Activated CD4-positive, alpha-beta memory T cell treated with anti-CD3 and anti-CD28 coated beads, Interleukin-2, amount 10 ng/mL, durations not matched to agents 7 days and 5 days (primary cell): ENCODE measurements around the gene RPS6KB2. TPM values are rescaled to one million over a fixed set of nuclear protein-coding genes. Genes with fewer than 3 reads are reported as not detected.
"Not testable (repeated sequence)": the region's sequence is repeated elsewhere in the genome, so short reads cannot be mapped to it uniquely, and the experiment has no call there.

Experiments used
- CTCF ChIA-PET: fragments of 350-600 bp; sonication (Branson Sonifier 250); formaldehyde crosslinking; loops from one replicate; lab custom pipeline; 2021; ENCODE audit warnings: antibody characterized with exemption, inconsistent platforms; lab: Charles Lee
- POLR2A ChIA-PET: fragments of 350-600 bp; sonication (Branson Sonifier 250); formaldehyde crosslinking; loops from one replicate; lab custom pipeline; 2021; ENCODE audit warnings: antibody characterized with exemption; lab: Charles Lee
- DNase-seq: peaks from one replicate; pipeline ENCODE4 v3.0.0-alpha.2; 2020
- H3K27ac Mint-ChIP-seq: one replicate; pipeline ENCODE4 v1.8.0; 2021; ENCODE audit warnings: mild to moderate bottlenecking, mixed read lengths
- H3K27me3 Mint-ChIP-seq: one replicate; pipeline ENCODE4 v1.8.0; 2021; ENCODE audit warnings: mixed read lengths
- H3K36me3 Mint-ChIP-seq: one replicate; pipeline ENCODE4 v1.8.0; 2021; ENCODE audit warnings: low read depth, mixed read lengths
- H3K4me1 Mint-ChIP-seq: one replicate; pipeline ENCODE4 v1.8.0; 2021; ENCODE audit warnings: mixed read lengths
- H3K4me3 Mint-ChIP-seq: one replicate; pipeline ENCODE4 v1.8.0; 2021; ENCODE audit warnings: mild to moderate bottlenecking, mixed read lengths
- H3K9me3 Mint-ChIP-seq: one replicate; pipeline ENCODE4 v1.8.0; 2021; ENCODE audit warnings: mixed read lengths
- total RNA-seq, 2 experiments: library from RNA; stranded (reverse); gene quantifications; one replicate each; pipeline ENCODE4 v1.2.3, GENCODE V29; 2021

RPS6KB2 gene
- total RNA-seq, 2 experiments from 2014 or later = 56.9 to 57.1 TPM

GRCh38 chr11:67422891-67423290 is 5.4 kb upstream of the RPS6KB2 start:
- H3K36me3 Mint-ChIP-seq = no peaks in the 10 kb centered on the region
- no peak for DNase-seq

GRCh38 chr11:67423466-67423865 is 4.8 kb upstream of the RPS6KB2 start:
- Mint-ChIP-seq H3K4me3 (no peak overlapping the region), H3K27me3 (no peaks in the 10 kb centered on the region), H3K36me3 (no peaks in the 10 kb centered on the region), H3K9me3 (no peaks in the 10 kb centered on the region), H3K27ac (no peak overlapping the region), H3K4me1 (peaks cover 48% of the 10 kb centered on the region)
- POLR2A ChIA-PET = interaction anchor here (1.2 to 4.5 kb wide), 4 partner anchors 11 to 22 kb away, joined by 3 to 25 read pairs (median 12); partner anchors contain the start of genes PPP1CA and PTPRCAP
- CTCF ChIA-PET = interaction anchor here (1.0 kb wide), 1 partner anchor 22 kb away, joined by 5 read pairs; the partner anchor contains the start of gene PPP1CA
- no peak for DNase-seq

More at GRCh38 chr11:67422891-67423290, 5.4 kb upstream of the RPS6KB2 start:
- Mint-ChIP-seq H3K27ac (no peak overlapping the region), H3K4me1 (peaks cover 51% of the 10 kb centered on the region), H3K4me3 (no peak overlapping the region), H3K9me3 (no peaks in the 10 kb centered on the region), H3K27me3 (no peaks in the 10 kb centered on the region)
- POLR2A ChIA-PET = interaction anchor here (1.2 to 4.5 kb wide), 4 partner anchors 10 to 22 kb away, joined by 3 to 25 read pairs (median 12); partner anchors contain the start of genes PPP1CA and PTPRCAP
- CTCF ChIA-PET = interaction anchor here (1.0 kb wide), 1 partner anchor 21 kb away, joined by 5 read pairs; the partner anchor contains the start of gene PPP1CA

- ChIA-PET POLR2A (interaction anchor here (0.7 to 4.5 kb wide), 6 partner anchors 9 to 23 kb away, joined by 3 to 25 read pairs (median 7); partner anchors contain the start of genes PPP1CA and PTPRCAP), CTCF (no interaction called here)
- Mint-ChIP-seq H3K27me3 (no peaks in the 10 kb centered on the region), H3K4me1 (peaks cover 49% of the 10 kb centered on the region), H3K9me3 (no peaks in the 10 kb centered on the region), H3K36me3 (no peaks in the 10 kb centered on the region), H3K27ac (no peak overlapping the region), H3K4me3 (no peak overlapping the region)
- DNase-seq = no peak
Measured at GRCh38 chr11:67423891-67424613, 4.2 kb upstream of the RPS6KB2 start.

GRCh38 chr11:67427364-67427859 is 882 bp upstream of the RPS6KB2 start:
- POLR2A ChIA-PET = interaction anchor here (0.6 to 15.2 kb wide), 9 partner anchors 9 to 139 kb away, joined by 3 to 361 read pairs (median 19); partner anchors contain the start of genes PPP1CA, PTPRCAP, RAD9A and TBC1D10C
- CTCF ChIA-PET = interaction anchor here (0.6 to 2.2 kb wide), 5 partner anchors 10 to 64 kb away, joined by 3 to 9 read pairs (median 9); partner anchors contain the start of genes PPP1CA, PTPRCAP and TBC1D10C
- peaks cover 58% of the 10 kb centered on the region for H3K4me1 Mint-ChIP-seq
- DNase-seq, H3K9me3 Mint-ChIP-seq, H3K27me3 Mint-ChIP-seq: not testable (repeated sequence)
- peak overlapping the region; percentile 95 for H3K4me3 Mint-ChIP-seq
- H3K27ac Mint-ChIP-seq = peak overlapping the region; percentile 94
- peaks cover 12% of the 10 kb centered on the region for H3K36me3 Mint-ChIP-seq

GRCh38 chr11:67429038-67429668 is 859 bp downstream of the RPS6KB2 start:
- peaks cover 68% of the 10 kb centered on the region for H3K4me1 Mint-ChIP-seq
- POLR2A ChIA-PET = interaction anchor here (0.7 to 15.2 kb wide), 14 partner anchors 9 to 151 kb away, joined by 3 to 361 read pairs (median 5); partner anchors contain the start of genes CORO1B, PPP1CA, PTPRCAP and TBC1D10C
- peaks cover 26% of the 10 kb centered on the region for H3K36me3 Mint-ChIP-seq
- peak overlapping the region; percentile 94 for H3K27ac Mint-ChIP-seq
- no peaks in the 10 kb centered on the region for H3K27me3 Mint-ChIP-seq
- CTCF ChIA-PET = interaction anchor here (1.7 to 2.1 kb wide), 3 partner anchors 10 to 28 kb away, joined by 5 to 9 read pairs (median 9); partner anchors contain the start of gene PPP1CA
- DNase-seq = no peak
- peak overlapping the region; percentile 95 for H3K4me3 Mint-ChIP-seq
- no peaks in the 10 kb centered on the region for H3K9me3 Mint-ChIP-seq

GRCh38 chr11:67429722-67430121 is 1.4 kb downstream of the RPS6KB2 start:
- Mint-ChIP-seq H3K4me3 (peak overlapping the region; percentile 95), H3K9me3 (no peaks in the 10 kb centered on the region), H3K4me1 (peaks cover 70% of the 10 kb centered on the region), H3K36me3 (peaks cover 30% of the 10 kb centered on the region), H3K27me3 (no peaks in the 10 kb centered on the region), H3K27ac (no peak overlapping the region)
- CTCF ChIA-PET = interaction anchor here (1.7 kb wide), 1 partner anchor 9 kb away, joined by 5 read pairs; no protein-coding TSS in a partner anchor
- no peak for DNase-seq
- POLR2A ChIA-PET = interaction anchor here (0.7 to 15.2 kb wide), 8 partner anchors 9 to 46 kb away, joined by 3 to 361 read pairs (median 21); partner anchors contain the start of genes PPP1CA, PTPRCAP, RAD9A and TBC1D10C

- DNase-seq = no peak
- POLR2A ChIA-PET = interaction anchor here (0.7 to 15.2 kb wide), 12 partner anchors 8 to 79 kb away, joined by 3 to 361 read pairs (median 4); partner anchors contain the start of genes PPP1CA, RAD9A and TBC1D10C
- Mint-ChIP-seq H3K4me1 (peaks cover 74% of the 10 kb centered on the region), H3K27ac (peak overlapping the region; percentile 38), H3K27me3 (no peaks in the 10 kb centered on the region), H3K36me3 (peaks cover 43% of the 10 kb centered on the region), H3K4me3 (no peak overlapping the region), H3K9me3 (no peaks in the 10 kb centered on the region)
- CTCF ChIA-PET = no interaction called here
Measured at GRCh38 chr11:67431346-67432249, 3.3 kb downstream of the RPS6KB2 start.

- Mint-ChIP-seq H3K4me1 (peaks cover 67% of the 10 kb centered on the region), H3K4me3 (peak overlapping the region; percentile 21), H3K27me3 (no peaks in the 10 kb centered on the region), H3K27ac (peak overlapping the region; percentile 73), H3K36me3 (peaks cover 53% of the 10 kb centered on the region), H3K9me3 (no peaks in the 10 kb centered on the region)
- CTCF ChIA-PET = interaction anchor here (0.9 to 1.1 kb wide), 2 partner anchors 8 to 26 kb away, joined by 3 read pairs; no protein-coding TSS in a partner anchor
- no peak for DNase-seq
- POLR2A ChIA-PET = interaction anchor here (0.7 to 15.2 kb wide), 12 partner anchors 8 to 80 kb away, joined by 3 to 361 read pairs (median 6); partner anchors contain the start of genes PPP1CA, RAD9A, TBC1D10C and TMEM134
Measured at GRCh38 chr11:67432655-67433349, 4.5 kb downstream of the RPS6KB2 start.

- H3K4me3 Mint-ChIP-seq = peak overlapping the region; percentile 94
- no peaks in the 10 kb centered on the region for H3K9me3 Mint-ChIP-seq
- ChIA-PET POLR2A (interaction anchor here (1.1 to 15.2 kb wide), 10 partner anchors 9 to 81 kb away, joined by 3 to 361 read pairs (median 9); partner anchors contain the start of genes PPP1CA, TBC1D10C and TMEM134), CTCF (interaction anchor here (1.1 kb wide), 1 partner anchor 9 kb away, joined by 3 read pairs; no protein-coding TSS in a partner anchor)
- peak overlapping the region; percentile 73 for H3K27ac Mint-ChIP-seq
- no peak for DNase-seq
- peaks cover 61% of the 10 kb centered on the region for H3K36me3 Mint-ChIP-seq
- no peaks in the 10 kb centered on the region for H3K27me3 Mint-ChIP-seq
- peaks cover 65% of the 10 kb centered on the region for H3K4me1 Mint-ChIP-seq
Measured at GRCh38 chr11:67433536-67434394, 5.5 kb downstream of the RPS6KB2 start.

- DNase-seq = no peak
- H3K4me1 Mint-ChIP-seq = peaks cover 65% of the 10 kb centered on the region
- H3K9me3 Mint-ChIP-seq = no peaks in the 10 kb centered on the region
- no peaks in the 10 kb centered on the region for H3K27me3 Mint-ChIP-seq
- H3K4me3 Mint-ChIP-seq = peak overlapping the region; percentile 94
- CTCF ChIA-PET = interaction anchor here (1.0 kb wide), 1 partner anchor 27 kb away, joined by 3 read pairs; no protein-coding TSS in a partner anchor
- POLR2A ChIA-PET = interaction anchor here (1.1 to 15.2 kb wide), 8 partner anchors 10 to 82 kb away, joined by 3 to 361 read pairs (median 9); partner anchors contain the start of genes PPP1CA, TBC1D10C and TMEM134
- H3K36me3 Mint-ChIP-seq = peaks cover 68% of the 10 kb centered on the region
- H3K27ac Mint-ChIP-seq = peak overlapping the region; percentile 73
Measured at GRCh38 chr11:67434395-67434881, 6.1 kb downstream of the RPS6KB2 start.
